GM12864 (cell line): ENCODE measurements around the gene ZBTB45.

ENCODE experiments used
- DNase-seq: peaks from one replicate; pipeline ENCODE4 v3.0.0-alpha.2; 2011; ENCODE audit warnings: low read depth
- H3K4me3 ChIP-seq: 2 replicates; pipeline ENCODE4 v1.5.1; 2011; ENCODE audit warnings: mild to moderate bottlenecking, low read depth, low read length, control low read depth
- CTCF ChIP-seq: IDR thresholded peaks from 2 replicates; pipeline ENCODE4 v1.5.1; 2011; ENCODE audit warnings: low read depth, mild to moderate bottlenecking, moderate library complexity, low read length, control low read depth, inconsistent platforms; ENCODE audit errors: missing control alignments

The ZBTB45 gene

GRCh38 chr19:58557221-58558065 is 37.8 kb upstream of the ZBTB45 start:
- DNase-seq: no peak
- H3K4me3 ChIP-seq: peak overlapping the region; percentile 89
- no peak for TF ChIP-seq CTCF

- H3K4me3 ChIP-seq: peak overlapping the region; percentile 89
- TF ChIP-seq CTCF: no peak
- DNase-seq: no peak
Observed at GRCh38 chr19:58556622-58557220, 37.1 kb upstream of the ZBTB45 start.

GRCh38 chr19:58555920-58556621 is 36.5 kb upstream of the ZBTB45 start:
- no peak for TF ChIP-seq CTCF
- no peak overlapping the region for H3K4me3 ChIP-seq
- no peak for DNase-seq

- DNase-seq: no peak
- no peak for TF ChIP-seq CTCF
- peak overlapping the region; percentile 68 for H3K4me3 ChIP-seq
Observed at GRCh38 chr19:58555369-58555885, 35.8 kb upstream of the ZBTB45 start.

- H3K4me3 ChIP-seq: peak within 1 kb of the TSS; percentile 68
- peak; percentile 86 for DNase-seq
- TF ChIP-seq CTCF: no peak
Observed at GRCh38 chr19:58554494-58555368, 35.1 kb upstream of the ZBTB45 start, which contains the start of gene CHMP2A. Gene CHMP2A (minus strand): TSS chr19:58555105. CDS start chr19:58554212, 893 bp downstream.
